GM18505 (cell line): ENCODE measurements around the gene HRH3.

ENCODE experiments used
- ATAC-seq: cut with Tn5 transposase; IDR thresholded peaks from one replicate; pipeline ENCODE4 v1.9.1; 2021; ENCODE audit not compliant: unreplicated experiment
- POLR2A ChIP-seq: IDR thresholded peaks from 4 replicates; pipeline ENCODE4 v1.6.1; 2011; ENCODE audit warnings: borderline replicate concordance; ENCODE audit not compliant: insufficient read depth, insufficient read length; ENCODE audit errors: extremely low read depth

The HRH3 gene

GRCh38 chr20:62232770-62233645 is 12.9 kb upstream of the HRH3 start:
- TF ChIP-seq POLR2A = no peak
- ATAC-seq = no peak

GRCh38 chr20:62232194-62232593 is 12.1 kb upstream of the HRH3 start:
- ATAC-seq = no peak
- TF ChIP-seq POLR2A = no peak

GRCh38 chr20:62231292-62231691 is 11.2 kb upstream of the HRH3 start:
- ATAC-seq = no peak
- TF ChIP-seq POLR2A = no peak

GRCh38 chr20:62230696-62231095 is 10.6 kb upstream of the HRH3 start:
- no peak for TF ChIP-seq POLR2A
- ATAC-seq = no peak

- TF ChIP-seq POLR2A = no peak
- no peak for ATAC-seq
Measured at GRCh38 chr20:62230276-62230675, 10.2 kb upstream of the HRH3 start.

GRCh38 chr20:62229667-62230066 is 9.6 kb upstream of the HRH3 start:
- no peak for TF ChIP-seq POLR2A

GRCh38 chr20:62228982-62229545 is 9.0 kb upstream of the HRH3 start:
- TF ChIP-seq POLR2A = no peak
- no peak for ATAC-seq

More at GRCh38 chr20:62229667-62230066, 9.6 kb upstream of the HRH3 start:
- no peak for ATAC-seq

GRCh38 chr20:62227977-62228958 is 8.2 kb upstream of the HRH3 start:
- ATAC-seq = no peak
- no peak for TF ChIP-seq POLR2A

- no peak for TF ChIP-seq POLR2A
- ATAC-seq = no peak
Measured at GRCh38 chr20:62227591-62227976, 7.5 kb upstream of the HRH3 start.

- ATAC-seq = no peak
Measured at GRCh38 chr20:62226707-62227590, 6.9 kb upstream of the HRH3 start.

GRCh38 chr20:62225820-62226635 is 6.0 kb upstream of the HRH3 start:
- TF ChIP-seq POLR2A = no peak

More at GRCh38 chr20:62226707-62227590, 6.9 kb upstream of the HRH3 start:
- no peak for TF ChIP-seq POLR2A

More at GRCh38 chr20:62225820-62226635, 6.0 kb upstream of the HRH3 start:
- ATAC-seq = no peak
